Measurements from ENCODE around the gene HECW1. TPM values are rescaled to one million over a fixed set of nuclear protein-coding genes. Genes with fewer than 3 reads are reported as not detected.

Gene HECW1
- total RNA-seq, 1 experiment from 2014 or later, result 0.77 TPM

DNA sequence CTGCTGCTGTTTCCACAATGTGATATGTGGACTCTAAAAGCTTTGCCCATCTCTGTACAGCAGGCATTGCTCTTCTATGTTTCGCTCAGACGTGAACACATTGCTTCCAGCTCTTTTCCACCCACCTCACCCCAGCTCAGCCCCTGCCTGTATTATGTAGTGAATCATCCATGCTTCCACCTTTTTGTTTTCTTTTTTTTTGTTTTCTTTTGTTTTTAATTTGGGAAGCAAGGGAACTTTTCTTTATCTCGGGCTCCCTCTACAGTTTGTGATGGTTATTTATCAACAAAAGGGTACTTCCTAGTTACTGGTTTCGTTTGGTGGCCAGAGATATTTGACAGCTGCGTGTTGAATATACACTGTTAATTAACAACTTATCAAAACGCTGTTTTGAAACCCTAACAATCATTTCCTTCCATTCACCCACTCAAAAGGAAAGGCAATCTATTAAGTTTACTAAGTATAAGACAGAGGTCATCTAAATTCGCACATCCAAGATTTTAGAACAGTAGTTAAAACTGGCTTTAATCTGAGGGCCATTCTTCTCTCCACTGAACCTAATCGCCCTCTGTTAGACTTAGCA, 342.6 kb downstream of the HECW1 start:
- ChIA-PET CTCF (interaction anchor here (0.5 to 1.5 kb wide), 4 partner anchors 29 to 342 kb away, joined by 3 to 11 read pairs (median 8); no protein-coding TSS in a partner anchor), POLR2A (interaction anchor here (0.7 kb wide), 1 partner anchor 32 kb away, joined by 3 read pairs; no protein-coding TSS in a partner anchor)
- intact Hi-C loops (cut with micrococcal nuclease; ENCODE audit: unreplicated experiment) (loop anchor here (5.0 kb wide), 1 partner anchor 513 kb away; no protein-coding TSS in a partner anchor), in situ Hi-C loops (cut with HindIII; ENCODE audit: low pct_unique_long_range_greater_than_20kb, low sequenced_read_pairs) (no loop called here)
- DNase-seq (ENCODE audit: low read depth, low spot score), result no peak
- peaks cover 33% of the 10 kb centered on the region for H3K27me3 ChIP-seq (ENCODE audit: control insufficient read depth, insufficient read depth, low read length)
- no TSS peak for BruUV-seq (replicated peaks)
- no peak overlapping the region for H3K27ac ChIP-seq (ENCODE audit: low read length)
- no peaks in the 10 kb centered on the region for H3K4me1 ChIP-seq (ENCODE audit: control insufficient read depth, insufficient read depth, low read length)
- ATAC-seq, result peak; percentile 76; the same call in 1 of the 2 replicates
- H3K4me3 ChIP-seq (ENCODE audit: low read depth in 2 of 2, low read length in 2 of 2), result no peak overlapping the region
- TF ChIP-seq, protein P1, sequence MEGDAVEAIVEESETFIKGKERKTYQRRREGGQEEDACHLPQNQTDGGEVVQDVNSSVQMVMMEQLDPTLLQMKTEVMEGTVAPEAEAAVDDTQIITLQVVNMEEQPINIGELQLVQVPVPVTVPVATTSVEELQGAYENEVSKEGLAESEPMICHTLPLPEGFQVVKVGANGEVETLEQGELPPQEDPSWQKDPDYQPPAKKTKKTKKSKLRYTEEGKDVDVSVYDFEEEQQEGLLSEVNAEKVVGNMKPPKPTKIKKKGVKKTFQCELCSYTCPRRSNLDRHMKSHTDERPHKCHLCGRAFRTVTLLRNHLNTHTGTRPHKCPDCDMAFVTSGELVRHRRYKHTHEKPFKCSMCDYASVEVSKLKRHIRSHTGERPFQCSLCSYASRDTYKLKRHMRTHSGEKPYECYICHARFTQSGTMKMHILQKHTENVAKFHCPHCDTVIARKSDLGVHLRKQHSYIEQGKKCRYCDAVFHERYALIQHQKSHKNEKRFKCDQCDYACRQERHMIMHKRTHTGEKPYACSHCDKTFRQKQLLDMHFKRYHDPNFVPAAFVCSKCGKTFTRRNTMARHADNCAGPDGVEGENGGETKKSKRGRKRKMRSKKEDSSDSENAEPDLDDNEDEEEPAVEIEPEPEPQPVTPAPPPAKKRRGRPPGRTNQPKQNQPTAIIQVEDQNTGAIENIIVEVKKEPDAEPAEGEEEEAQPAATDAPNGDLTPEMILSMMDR (IDR thresholded peaks at IDR 0.05), result peak; percentile 80
- TF ChIP-seq, protein P2, sequence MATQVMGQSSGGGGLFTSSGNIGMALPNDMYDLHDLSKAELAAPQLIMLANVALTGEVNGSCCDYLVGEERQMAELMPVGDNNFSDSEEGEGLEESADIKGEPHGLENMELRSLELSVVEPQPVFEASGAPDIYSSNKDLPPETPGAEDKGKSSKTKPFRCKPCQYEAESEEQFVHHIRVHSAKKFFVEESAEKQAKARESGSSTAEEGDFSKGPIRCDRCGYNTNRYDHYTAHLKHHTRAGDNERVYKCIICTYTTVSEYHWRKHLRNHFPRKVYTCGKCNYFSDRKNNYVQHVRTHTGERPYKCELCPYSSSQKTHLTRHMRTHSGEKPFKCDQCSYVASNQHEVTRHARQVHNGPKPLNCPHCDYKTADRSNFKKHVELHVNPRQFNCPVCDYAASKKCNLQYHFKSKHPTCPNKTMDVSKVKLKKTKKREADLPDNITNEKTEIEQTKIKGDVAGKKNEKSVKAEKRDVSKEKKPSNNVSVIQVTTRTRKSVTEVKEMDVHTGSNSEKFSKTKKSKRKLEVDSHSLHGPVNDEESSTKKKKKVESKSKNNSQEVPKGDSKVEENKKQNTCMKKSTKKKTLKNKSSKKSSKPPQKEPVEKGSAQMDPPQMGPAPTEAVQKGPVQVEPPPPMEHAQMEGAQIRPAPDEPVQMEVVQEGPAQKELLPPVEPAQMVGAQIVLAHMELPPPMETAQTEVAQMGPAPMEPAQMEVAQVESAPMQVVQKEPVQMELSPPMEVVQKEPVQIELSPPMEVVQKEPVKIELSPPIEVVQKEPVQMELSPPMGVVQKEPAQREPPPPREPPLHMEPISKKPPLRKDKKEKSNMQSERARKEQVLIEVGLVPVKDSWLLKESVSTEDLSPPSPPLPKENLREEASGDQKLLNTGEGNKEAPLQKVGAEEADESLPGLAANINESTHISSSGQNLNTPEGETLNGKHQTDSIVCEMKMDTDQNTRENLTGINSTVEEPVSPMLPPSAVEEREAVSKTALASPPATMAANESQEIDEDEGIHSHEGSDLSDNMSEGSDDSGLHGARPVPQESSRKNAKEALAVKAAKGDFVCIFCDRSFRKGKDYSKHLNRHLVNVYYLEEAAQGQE (IDR thresholded peaks at IDR 0.05; ENCODE audit: insufficient read depth in 1 of 2, low read depth in 2 of 2, low read length in 1 of 2), result no peak
- TF ChIP-seq TCF7L2 (IDR thresholded peaks at IDR 0.05; ENCODE audit: low read depth, low read length), result no peak
- no peak for TF ChIP-seq POLR2AphosphoS5 (IDR thresholded peaks at IDR 0.05; ENCODE audit: low read depth, low read length)
- TF ChIP-seq SIN3A (IDR thresholded peaks at IDR 0.05; ENCODE audit: borderline replicate concordance, insufficient read depth, low read depth, low read length), result no peak
- no peaks in the 10 kb centered on the region for H3K36me3 ChIP-seq (ENCODE audit: control insufficient read depth, insufficient read depth, low read length)
- no peaks in the 10 kb centered on the region for H3K9me3 ChIP-seq (ENCODE audit: control insufficient read depth, insufficient read depth, low read depth, low read length)

DNA sequence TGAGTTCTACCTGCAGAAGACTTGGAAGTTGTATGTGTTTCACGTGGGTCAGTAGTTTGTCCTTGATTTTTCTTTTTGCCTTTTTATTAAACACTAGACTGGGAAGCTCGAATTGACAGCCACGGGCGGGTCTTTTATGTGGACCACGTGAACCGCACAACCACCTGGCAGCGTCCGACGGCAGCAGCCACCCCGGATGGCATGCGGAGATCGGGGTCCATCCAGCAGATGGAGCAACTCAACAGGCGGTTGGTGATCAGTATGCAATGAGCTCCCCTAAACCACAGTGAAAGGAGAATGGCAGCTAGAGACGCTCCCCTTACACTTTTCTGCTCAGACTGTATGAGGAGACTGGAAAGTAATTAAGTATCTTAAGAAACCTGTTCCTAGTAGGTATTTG, 343.8 kb downstream of the HECW1 start:
- no peak overlapping the region for H3K27ac ChIP-seq (ENCODE audit: low read length)
- DNase-seq (ENCODE audit: low read depth, low spot score) (no peak), ATAC-seq (no peak)
- BruUV-seq (replicated peaks), result no TSS peak
- POLR2A ChIA-PET, result interaction anchor here (0.6 kb wide), 1 partner anchor 65 kb away, joined by 6 read pairs; no protein-coding TSS in a partner anchor
- no peaks in the 10 kb centered on the region for H3K9me3 ChIP-seq (ENCODE audit: control insufficient read depth, insufficient read depth, low read depth, low read length)
- intact Hi-C loops (cut with micrococcal nuclease; ENCODE audit: unreplicated experiment) (loop anchor here (5.0 kb wide), 1 partner anchor 514 kb away; no protein-coding TSS in a partner anchor), in situ Hi-C loops (cut with HindIII; ENCODE audit: low pct_unique_long_range_greater_than_20kb, low sequenced_read_pairs) (no loop called here)
- H3K27me3 ChIP-seq (ENCODE audit: control insufficient read depth, insufficient read depth, low read length), result peaks cover 25% of the 10 kb centered on the region
- CTCF ChIA-PET, result interaction anchor here (0.6 to 1.5 kb wide), 5 partner anchors 23 to 256 kb away, joined by 3 to 6 read pairs (median 4); partner anchors contain the start of gene STK17A
- TF ChIP-seq TCF7L2 (IDR thresholded peaks at IDR 0.05; ENCODE audit: low read depth, low read length) (no peak), SIN3A (IDR thresholded peaks at IDR 0.05; ENCODE audit: borderline replicate concordance, insufficient read depth, low read depth, low read length) (no peak), POLR2AphosphoS5 (IDR thresholded peaks at IDR 0.05; ENCODE audit: low read depth, low read length) (no peak)
- TF ChIP-seq, protein P2 (IDR thresholded peaks at IDR 0.05; ENCODE audit: insufficient read depth in 1 of 2, low read depth in 2 of 2, low read length in 1 of 2), result no peak
- no peaks in the 10 kb centered on the region for H3K36me3 ChIP-seq (ENCODE audit: control insufficient read depth, insufficient read depth, low read length)
- H3K4me3 ChIP-seq (ENCODE audit: low read depth in 2 of 2, low read length in 2 of 2), result no peak overlapping the region
- no peaks in the 10 kb centered on the region for H3K4me1 ChIP-seq (ENCODE audit: control insufficient read depth, insufficient read depth, low read length)
